Gastroesophageal sphincter (tissue), 4 donors: ENCODE measurements around the gene IFT81. TPM values are rescaled to one million over a fixed set of nuclear protein-coding genes. Genes with fewer than 3 reads are reported as not detected.
A peak's percentile ranks its signal among the peaks of the same experiment; 100 is the strongest.

Source experiments
- ATAC-seq: fragments of 150-250 bp; one replicate; pipeline ENCODE4 v1.9.1; 2016; ENCODE audit warnings: mild to moderate bottlenecking, moderate library complexity
- H3K27ac ChIP-seq, 4 donors: fragments of 200-600 bp; sonication (generic) in 3 of 4; 1 replicate in 3 of 4; 2 replicates in 1 of 4; pipeline ENCODE4 v1.5.1; 2016 to 2019
- H3K27me3 ChIP-seq: fragments of 200-600 bp; sonication (generic); one replicate; pipeline ENCODE4 v1.5.1; 2019
- H3K36me3 ChIP-seq, 2 donors: fragments of 200-600 bp; sonication (generic); one replicate each; pipeline ENCODE4 v1.5.1; 2019; ENCODE audit warnings: control low read depth in 1 of 2
- H3K4me1 ChIP-seq, 3 donors: fragments of 200-600 bp; sonication (generic); 1 replicate in 2 of 3; 2 replicates in 1 of 3; pipeline ENCODE4 v1.5.1; 2016 to 2019; ENCODE audit warnings: control low read depth in 2 of 3
- H3K4me3 ChIP-seq, 2 donors: fragments of 200-600 bp; sonication (generic); one replicate each; pipeline ENCODE4 v1.5.1; 2019; ENCODE audit warnings: mild to moderate bottlenecking in 1 of 2, moderate library complexity in 1 of 2
- H3K9me3 ChIP-seq, 3 donors: fragments of 200-600 bp; sonication (generic); one replicate each; pipeline ENCODE4 v1.5.1; 2017 to 2019; ENCODE audit warnings: control low read depth in 2 of 3
- CTCF ChIP-seq, 4 experiments: fragments of 200-600 bp in 2 of 4; fragments of 450-650 bp in 2 of 4; sonication (generic) in 1 of 4; IDR thresholded peaks; one replicate each; pipeline ENCODE4 v1.5.1; 2017 to 2019; ENCODE audit warnings: antibody characterized with exemption in 4 of 4, mild to moderate bottlenecking in 2 of 4, moderate library complexity in 2 of 4
- EP300 ChIP-seq: sonication (generic); formaldehyde crosslinking; IDR thresholded peaks from one replicate; pipeline ENCODE4 v1.6.1; 2017; ENCODE audit warnings: antibody characterized with exemption, mild to moderate bottlenecking
- POLR2A ChIP-seq, 2 donors: fragments of 450-650 bp; IDR thresholded peaks; one replicate each; pipeline ENCODE4 v1.6.1; 2017; ENCODE audit warnings: antibody characterized with exemption in 2 of 2, mild to moderate bottlenecking in 2 of 2, moderate library complexity in 1 of 2
- POLR2AphosphoS5 ChIP-seq: sonication (generic); formaldehyde crosslinking; IDR thresholded peaks from one replicate; pipeline ENCODE4 v1.6.1; 2017; ENCODE audit warnings: antibody characterized with exemption
- WGBS, 2 donors: methylation state at CpG; one replicate each; pipeline ENCODE4 v1.1.5; 2018; ENCODE audit warnings: low coverage in 1 of 2; 5-methylcytosine and 5-hydroxymethylcytosine counted together
- total RNA-seq, 4 donors: library from RNA; depleted of rRNA; stranded (reverse); fragments of >200 nt; gene quantifications; one replicate each; pipeline ENCODE4 v1.1.0, GENCODE V29; 2016

Gene IFT81
- total RNA-seq, 4 donors from 2014 or later = 16.0 to 40.0 (median 20.7) TPM

- no peaks in the 10 kb centered on the region for H3K9me3 ChIP-seq
- TF ChIP-seq CTCF (IDR thresholded peaks at IDR 0.05) (no peak), EP300 (no peak), POLR2AphosphoS5 (no peak), POLR2A (IDR thresholded peaks at IDR 0.05) (no peak)
- H3K27ac ChIP-seq = no peak overlapping the region
- no peak overlapping the region for H3K4me3 ChIP-seq
- H3K4me1 ChIP-seq = no peaks in the 10 kb centered on the region
- no peak for ATAC-seq
- peaks cover 5% of the 10 kb centered on the region for H3K27me3 ChIP-seq
- no peaks in the 10 kb centered on the region for H3K36me3 ChIP-seq
- 54 to 70% methylated on average over 2 of the region's 3 CpGs for WGBS, 2 donors
Observed at GRCh38 chr12:110091136-110091711, 32.9 kb upstream of the IFT81 start.

DNA sequence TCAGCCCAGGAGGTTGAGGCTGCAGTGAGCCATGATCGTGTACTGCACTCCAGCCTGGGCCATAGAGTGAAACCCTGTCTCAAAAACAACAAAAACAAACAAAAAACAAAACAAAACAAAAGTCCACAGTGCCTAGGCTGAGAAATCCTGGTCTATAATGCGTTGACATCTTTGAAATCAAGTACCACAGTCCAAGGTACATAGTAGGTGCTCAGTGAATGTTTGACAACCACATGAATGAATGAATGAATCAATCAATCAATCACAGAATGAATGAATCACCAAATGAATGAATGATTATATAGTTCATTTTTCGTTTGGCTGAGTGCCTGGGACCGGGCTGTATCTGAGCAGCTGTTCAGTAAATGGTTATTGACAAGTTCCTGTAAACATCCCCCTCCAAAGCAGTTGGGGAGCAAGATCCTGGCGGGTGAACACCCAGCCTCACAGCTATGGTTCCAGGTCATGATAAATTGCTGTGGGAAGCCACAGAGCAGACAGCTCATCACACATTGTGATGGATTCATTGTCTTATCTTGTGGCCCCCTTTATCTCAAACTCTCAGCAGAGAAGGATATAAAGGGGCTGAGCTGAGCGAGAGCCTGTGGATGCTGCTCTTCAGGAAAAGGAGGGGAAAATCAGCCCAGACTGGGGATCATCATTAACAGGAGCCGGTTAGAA is 30.4 kb upstream of the IFT81 start:
- 45 to 68% methylated on average over 2 to 6 of the region's 7 CpGs for WGBS, 2 donors
- ATAC-seq = no peak
- no peak overlapping the region for H3K27ac ChIP-seq
- no peaks in the 10 kb centered on the region for H3K9me3 ChIP-seq
- H3K4me3 ChIP-seq = no peak overlapping the region
- TF ChIP-seq CTCF (IDR thresholded peaks at IDR 0.05) (no peak), EP300 (no peak), POLR2AphosphoS5 (no peak), POLR2A (IDR thresholded peaks at IDR 0.05) (no peak)
- no peaks in the 10 kb centered on the region for H3K4me1 ChIP-seq
- no peaks in the 10 kb centered on the region for H3K36me3 ChIP-seq
- H3K27me3 ChIP-seq = peaks cover 5% of the 10 kb centered on the region

GRCh38 chr12:110100315-110100970 is 23.7 kb upstream of the IFT81 start:
- ATAC-seq = peak; percentile 59
- TF ChIP-seq POLR2AphosphoS5 (peak; percentile 50), EP300 (no peak), CTCF (IDR thresholded peaks at IDR 0.05) (peak; percentile 85 to 98 (median 91))
- 13 to 53% methylated on average over 4 to 8 of the region's 8 CpGs for WGBS, 2 donors

DNA sequence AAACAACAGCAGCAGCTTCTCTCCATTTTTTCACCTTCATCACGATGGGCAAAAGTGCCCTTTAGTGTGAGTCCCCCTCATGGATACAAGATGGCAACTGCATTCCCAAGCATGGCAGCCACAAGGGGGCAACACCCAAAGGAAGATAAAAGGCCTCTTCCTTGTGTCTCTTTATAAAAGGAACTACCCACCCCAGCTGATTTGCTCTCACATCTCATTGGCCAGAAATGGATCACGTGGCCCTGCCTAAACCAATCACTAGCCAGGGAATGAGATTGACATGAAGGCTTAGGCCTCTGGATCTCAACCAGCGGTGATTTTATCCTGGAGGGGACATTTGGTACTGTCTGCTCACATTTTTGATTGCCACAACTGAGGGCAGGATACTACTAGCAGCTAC is 21.9 kb upstream of the IFT81 start:
- H3K27ac ChIP-seq = peak overlapping the region in 3 of 4 donors; percentile 7 to 72 (median 60)
- no peak for TF ChIP-seq POLR2AphosphoS5
- TF ChIP-seq CTCF (IDR thresholded peaks at IDR 0.05) = peak in 3 of 4 experiments; percentile 35 to 46 (median 45)
- no peak overlapping the region for H3K4me3 ChIP-seq
- no peaks in the 10 kb centered on the region for H3K9me3 ChIP-seq
- no peaks in the 10 kb centered on the region for H3K27me3 ChIP-seq
- 85 to 86% methylated on average over 2 of the region's 3 CpGs for WGBS, 2 donors
- peaks cover 0 to 66% (median 7%) of the 10 kb centered on the region in 3 donors for H3K4me1 ChIP-seq
- no peak for ATAC-seq
- no peaks in the 10 kb centered on the region for H3K36me3 ChIP-seq

More at GRCh38 chr12:110100315-110100970, 23.7 kb upstream of the IFT81 start:
- H3K27ac ChIP-seq = peak overlapping the region in 3 of 4 donors; percentile 35 to 74 (median 72)
- no peaks in the 10 kb centered on the region for H3K9me3 ChIP-seq
- no peaks in the 10 kb centered on the region for H3K27me3 ChIP-seq
- H3K36me3 ChIP-seq = no peaks in the 10 kb centered on the region
- H3K4me3 ChIP-seq = no peak overlapping the region
- peaks cover 0 to 50% (median 4%) of the 10 kb centered on the region in 3 donors for H3K4me1 ChIP-seq
